Fibroblast of mammary gland (primary cell): Measurements from ENCODE around the gene RFTN2.
A peak's percentile ranks its signal among the peaks of the same experiment; 100 is the strongest.
"Not testable (repeated sequence)": the region's sequence is repeated elsewhere in the genome, so short reads cannot be mapped to it uniquely, and the experiment has no call there.

ENCODE experiments used
- DNase-seq: peaks from one replicate; pipeline ENCODE4 v3.0.0-alpha.2; 2010; ENCODE audit warnings: low read depth
- H3K4me3 ChIP-seq: 2 replicates; pipeline ENCODE4 v1.5.1; 2011; ENCODE audit warnings: low read depth, mild to moderate bottlenecking, low read length, moderate library complexity; ENCODE audit not compliant: control insufficient read depth
- TF ChIP-seq, protein P1 (sequence below): conservative IDR thresholded peaks from 2 replicates; pipeline ENCODE4 v1.5.1; 2011; ENCODE audit warnings: low read depth, low read length, inconsistent platforms; ENCODE audit not compliant: control insufficient read depth, insufficient read depth

RFTN2 gene

DNA sequence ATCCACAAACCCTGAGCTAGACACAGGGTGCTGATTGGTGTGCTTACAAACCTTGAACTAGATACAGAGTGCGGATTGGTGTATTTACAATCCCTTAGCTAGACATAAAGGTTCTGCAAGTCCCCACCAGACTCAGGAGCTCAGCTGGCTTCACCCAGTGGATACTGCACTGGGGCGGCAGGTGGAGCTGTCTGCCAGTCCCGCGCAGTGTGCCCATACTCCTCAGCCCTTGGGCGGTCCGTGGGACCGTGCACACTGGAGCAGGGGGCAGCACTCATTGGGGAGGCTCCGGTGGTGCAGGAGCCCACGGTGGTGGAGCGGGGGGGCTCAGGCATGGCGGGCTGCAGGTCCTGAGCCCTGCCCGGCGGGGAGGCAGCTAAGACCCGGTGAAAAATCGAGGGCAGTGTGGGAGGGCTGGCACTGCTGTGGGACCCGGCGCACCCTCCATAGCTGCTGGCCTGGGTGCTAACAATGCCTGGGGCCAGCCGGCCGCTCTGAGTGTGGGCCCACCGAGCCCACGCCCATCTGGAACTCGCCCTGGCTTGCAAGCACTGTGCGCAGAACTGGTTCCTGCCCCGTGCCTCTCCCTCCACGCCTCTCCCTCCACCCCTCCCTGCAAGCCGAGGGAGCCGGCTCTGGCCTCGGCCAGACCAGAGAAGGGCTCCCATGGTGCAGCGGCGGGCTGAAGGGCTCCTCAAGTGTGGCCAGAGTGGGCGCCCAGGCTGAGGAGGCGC is 83.9 kb downstream of the RFTN2 start:
- DNase-seq = no peak
- TF ChIP-seq, protein P1, sequence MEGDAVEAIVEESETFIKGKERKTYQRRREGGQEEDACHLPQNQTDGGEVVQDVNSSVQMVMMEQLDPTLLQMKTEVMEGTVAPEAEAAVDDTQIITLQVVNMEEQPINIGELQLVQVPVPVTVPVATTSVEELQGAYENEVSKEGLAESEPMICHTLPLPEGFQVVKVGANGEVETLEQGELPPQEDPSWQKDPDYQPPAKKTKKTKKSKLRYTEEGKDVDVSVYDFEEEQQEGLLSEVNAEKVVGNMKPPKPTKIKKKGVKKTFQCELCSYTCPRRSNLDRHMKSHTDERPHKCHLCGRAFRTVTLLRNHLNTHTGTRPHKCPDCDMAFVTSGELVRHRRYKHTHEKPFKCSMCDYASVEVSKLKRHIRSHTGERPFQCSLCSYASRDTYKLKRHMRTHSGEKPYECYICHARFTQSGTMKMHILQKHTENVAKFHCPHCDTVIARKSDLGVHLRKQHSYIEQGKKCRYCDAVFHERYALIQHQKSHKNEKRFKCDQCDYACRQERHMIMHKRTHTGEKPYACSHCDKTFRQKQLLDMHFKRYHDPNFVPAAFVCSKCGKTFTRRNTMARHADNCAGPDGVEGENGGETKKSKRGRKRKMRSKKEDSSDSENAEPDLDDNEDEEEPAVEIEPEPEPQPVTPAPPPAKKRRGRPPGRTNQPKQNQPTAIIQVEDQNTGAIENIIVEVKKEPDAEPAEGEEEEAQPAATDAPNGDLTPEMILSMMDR = no peak
- no peak overlapping the region for H3K4me3 ChIP-seq

DNA sequence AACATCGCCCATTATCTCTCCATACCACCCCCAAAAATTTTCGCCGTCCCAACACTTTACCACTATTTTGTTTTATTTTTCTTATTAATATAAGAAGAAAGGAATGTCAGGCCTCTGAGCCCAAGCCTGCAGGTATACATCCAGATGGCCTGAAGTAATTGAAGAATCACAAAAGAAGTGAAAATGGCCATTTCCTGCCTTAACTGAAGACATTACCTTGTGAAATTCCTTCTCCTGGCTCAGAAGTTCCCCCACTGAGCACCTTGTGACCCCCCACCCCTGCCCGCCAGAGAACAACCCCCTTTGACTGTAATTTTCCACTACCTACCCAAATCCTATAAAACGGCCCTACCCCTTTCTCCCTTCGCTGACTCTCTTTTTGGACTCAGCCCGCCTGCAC is 88.1 kb downstream of the RFTN2 start:
- H3K4me3 ChIP-seq, DNase-seq: not testable (repeated sequence)

DNA sequence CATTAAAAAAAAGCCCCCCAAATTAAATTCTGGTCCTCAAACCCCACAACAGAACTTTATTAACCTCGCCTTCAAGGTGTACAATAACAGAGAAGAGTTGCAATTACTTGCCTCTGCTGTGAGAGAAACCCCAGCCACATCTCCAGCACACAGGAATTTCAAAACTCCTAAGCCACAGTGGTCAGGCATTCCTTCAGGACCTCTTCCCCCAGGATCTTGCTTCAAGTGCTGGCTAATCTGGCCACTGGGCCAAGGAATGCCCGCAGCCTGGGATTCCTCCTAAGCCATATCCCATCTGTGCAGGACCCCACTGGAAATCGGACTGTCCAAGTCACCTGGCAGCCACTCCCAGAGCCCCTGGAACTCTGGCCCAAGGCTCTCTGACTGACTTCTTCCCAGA is 95.2 kb downstream of the RFTN2 start:
- not testable (repeated sequence) for DNase-seq, H3K4me3 ChIP-seq

DNA sequence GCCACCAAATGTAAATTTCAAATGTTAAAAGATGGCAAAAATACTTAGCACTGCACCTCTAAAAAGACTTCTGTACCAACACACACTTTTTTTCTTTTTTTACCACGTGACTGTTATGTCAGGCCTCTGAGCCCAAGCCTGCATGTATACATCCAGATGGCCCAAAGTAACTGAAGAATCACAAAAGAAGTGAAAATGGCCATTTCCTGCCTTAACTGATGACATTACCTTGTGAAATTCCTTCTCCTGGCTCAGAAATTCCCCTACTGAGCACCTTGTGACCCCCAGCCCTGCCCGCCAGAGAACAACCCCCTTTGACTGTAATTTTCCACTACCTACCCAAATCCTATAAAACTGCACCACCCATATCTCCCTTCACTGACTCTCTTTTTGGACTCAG is 97.1 kb downstream of the RFTN2 start:
- H3K4me3 ChIP-seq, DNase-seq: not testable (repeated sequence)

DNA sequence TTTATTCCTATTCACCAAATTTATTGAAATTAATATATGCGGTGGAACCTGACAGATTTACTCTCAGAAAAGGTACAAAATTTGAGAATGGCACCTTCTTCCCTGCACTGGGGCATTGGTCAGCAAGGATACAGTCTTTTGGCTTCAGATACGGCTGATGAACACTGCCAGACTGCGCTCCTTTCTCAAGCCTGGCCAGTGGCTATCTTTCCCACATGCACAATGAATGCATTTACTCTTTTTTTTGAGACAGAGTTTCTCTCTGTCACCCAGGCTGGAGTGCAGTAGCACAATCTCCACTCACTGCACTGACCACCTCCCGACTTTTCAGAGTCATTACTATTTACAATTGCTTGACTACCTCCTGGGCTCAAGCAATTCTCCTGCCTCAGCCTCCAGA is 97.9 kb downstream of the RFTN2 start:
- TF ChIP-seq, protein P1 = no peak
- no peak for DNase-seq
- no peak overlapping the region for H3K4me3 ChIP-seq

DNA sequence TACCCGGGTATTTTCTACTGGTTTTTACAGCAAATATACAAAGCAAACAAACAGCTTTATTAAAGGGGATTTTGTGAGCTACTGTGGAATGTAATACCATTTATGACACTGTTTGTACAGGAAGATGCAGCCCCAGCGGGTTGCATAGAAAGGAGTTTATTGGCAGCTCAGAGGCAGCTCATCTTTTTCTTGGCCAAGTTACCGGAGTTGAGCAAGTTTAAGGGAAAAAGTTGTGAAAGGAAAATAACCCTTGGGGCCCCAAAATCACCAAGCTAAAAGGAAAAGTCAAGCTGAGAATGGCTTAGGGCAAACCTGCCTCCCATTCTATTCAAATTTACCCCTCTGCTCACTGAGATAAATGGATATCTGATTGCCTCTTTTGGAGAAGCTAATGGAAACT is 98.8 kb downstream of the RFTN2 start:
- DNase-seq = peak; percentile 79
- TF ChIP-seq, protein P1 = no peak
- H3K4me3 ChIP-seq = no peak overlapping the region

DNA sequence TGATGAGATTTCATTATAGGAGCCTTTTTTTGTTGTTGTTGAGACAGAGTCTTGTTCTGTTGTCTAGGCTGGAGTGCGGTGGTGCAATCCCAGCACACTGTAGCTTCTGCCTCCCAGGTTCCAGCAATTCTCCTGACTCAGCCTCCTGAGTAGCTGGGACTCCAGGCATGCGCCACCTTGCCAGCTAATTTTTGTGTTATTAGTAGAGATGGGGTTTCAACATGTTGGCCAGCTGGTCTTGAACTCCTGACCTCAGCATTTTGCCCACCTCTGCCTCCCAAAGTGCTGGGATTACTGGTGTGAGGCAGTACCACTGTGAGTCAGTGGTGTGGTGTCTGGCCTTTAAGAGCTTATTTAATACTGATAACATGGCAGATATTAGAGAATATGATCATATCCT is 99.4 kb downstream of the RFTN2 start:
- no peak overlapping the region for H3K4me3 ChIP-seq
- TF ChIP-seq, protein P1 = no peak
- DNase-seq = peak; percentile 79

DNA sequence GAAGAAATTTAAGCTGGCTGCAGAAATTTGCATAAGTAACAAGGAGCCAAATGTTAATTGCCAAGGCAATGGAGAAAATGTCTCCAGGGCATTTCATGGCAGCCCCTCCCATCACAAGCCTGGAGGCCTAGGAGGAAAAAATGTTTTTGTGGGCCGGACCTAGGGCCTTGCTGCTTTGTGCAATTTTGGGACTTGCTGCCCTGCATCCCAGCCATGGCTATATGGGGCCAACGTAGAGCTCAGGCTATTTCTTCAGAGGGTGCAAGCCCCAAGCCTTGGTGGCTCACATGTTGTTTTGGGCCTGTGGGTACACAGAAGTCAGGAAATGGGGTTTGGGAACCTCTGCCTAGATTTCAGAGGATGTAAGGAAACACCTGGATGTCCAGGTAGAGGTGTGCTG is 101.8 kb downstream of the RFTN2 start:
- no peak overlapping the region for H3K4me3 ChIP-seq
- TF ChIP-seq, protein P1 = no peak
- DNase-seq = no peak
